H9 (cell line): Measurements from ENCODE around the gene TBC1D17. TPM values are rescaled to one million over a fixed set of nuclear protein-coding genes. Genes with fewer than 3 reads are reported as not detected.
A peak's percentile ranks its signal among the peaks of the same experiment; 100 is the strongest.

ENCODE experiments used
- DNase-seq: peaks from one replicate; pipeline ENCODE4 v3.0.0-alpha.2; 2017
- H2AFZ ChIP-seq: one replicate; pipeline ENCODE4 v1.6.1; 2013; ENCODE audit warnings: mild to moderate bottlenecking, low read length, control low read depth, moderate library complexity
- H2AK5ac ChIP-seq: 2 replicates; pipeline ENCODE4 v1.6.1; 2013; ENCODE audit warnings: low read length, control low read depth, mixed read lengths; ENCODE audit not compliant: insufficient read length
- H2BK120ac ChIP-seq: one replicate; pipeline ENCODE4 v1.6.1; 2013; ENCODE audit warnings: low read depth, mild to moderate bottlenecking, low read length, control low read depth, inconsistent platforms; ENCODE audit not compliant: poor library complexity, severe bottlenecking
- H2BK12ac ChIP-seq: 2 replicates; pipeline ENCODE4 v1.6.1; 2013; ENCODE audit warnings: low read length, control low read depth, mixed read lengths, low read depth; ENCODE audit not compliant: insufficient read length
- H2BK15ac ChIP-seq: 2 replicates; pipeline ENCODE4 v1.6.1; 2013; ENCODE audit warnings: low read depth, low read length, control low read depth
- H2BK20ac ChIP-seq: one replicate; pipeline ENCODE4 v1.6.1; 2013; ENCODE audit warnings: low read depth, mild to moderate bottlenecking, low read length, control low read depth, inconsistent platforms; ENCODE audit not compliant: poor library complexity, severe bottlenecking
- H2BK5ac ChIP-seq: 2 replicates; pipeline ENCODE4 v1.6.1; 2013; ENCODE audit warnings: low read length, control low read depth, mixed read lengths; ENCODE audit not compliant: insufficient read length
- H3K14ac ChIP-seq: 2 replicates; pipeline ENCODE4 v1.6.1; 2013; ENCODE audit warnings: low read length, control low read depth; ENCODE audit not compliant: insufficient read depth
- H3K18ac ChIP-seq: 2 replicates; pipeline ENCODE4 v1.6.1; 2013; ENCODE audit warnings: low read depth, mild to moderate bottlenecking, mixed read lengths, low read length, control low read depth; ENCODE audit not compliant: insufficient read length
- H3K23ac ChIP-seq: 2 replicates; pipeline ENCODE4 v1.6.1; 2013; ENCODE audit warnings: low read length, control low read depth, mixed read lengths, low read depth; ENCODE audit not compliant: insufficient read length
- H3K23me2 ChIP-seq: 2 replicates; pipeline ENCODE4 v1.6.1; 2013; ENCODE audit warnings: low read depth, mild to moderate bottlenecking, mixed read lengths, low read length, control low read depth; ENCODE audit not compliant: insufficient read length, poor library complexity, severe bottlenecking
- H3K27ac ChIP-seq: 2 replicates; pipeline ENCODE4 v1.5.1; 2013; ENCODE audit warnings: low read length, control low read depth, mixed read lengths, low read depth; ENCODE audit not compliant: insufficient read length
- H3K27me3 ChIP-seq: 2 replicates; pipeline ENCODE4 v1.6.1; 2013; ENCODE audit warnings: low read length, control low read depth, inconsistent platforms; ENCODE audit not compliant: insufficient read depth
- H3K4ac ChIP-seq: 2 replicates; pipeline ENCODE4 v1.6.1; 2013; ENCODE audit warnings: low read depth, mild to moderate bottlenecking, control low read depth, inconsistent platforms, low read length, moderate library complexity
- H3K4me1 ChIP-seq: 2 replicates; pipeline ENCODE4 v1.6.1; 2013; ENCODE audit warnings: low read length, control low read depth, inconsistent platforms; ENCODE audit not compliant: insufficient read depth
- H3K4me2 ChIP-seq: 2 replicates; pipeline ENCODE4 v1.6.1; 2013; ENCODE audit warnings: low read length, control low read depth, mixed read lengths; ENCODE audit not compliant: insufficient read length, insufficient read depth
- H3K56ac ChIP-seq: 2 replicates; pipeline ENCODE4 v1.6.1; 2013; ENCODE audit warnings: low read depth, mild to moderate bottlenecking, mixed read lengths, low read length, control low read depth; ENCODE audit not compliant: insufficient read length
- H3K79me1 ChIP-seq: 2 replicates; pipeline ENCODE4 v1.6.1; 2013; ENCODE audit warnings: low read depth, mild to moderate bottlenecking, moderate library complexity, low read length, control low read depth, inconsistent platforms; ENCODE audit not compliant: insufficient read depth, poor library complexity, severe bottlenecking
- H3K79me2 ChIP-seq: 2 replicates; pipeline ENCODE4 v1.6.1; 2013; ENCODE audit warnings: low read length, control low read depth, inconsistent platforms; ENCODE audit not compliant: insufficient read depth
- H3K9ac ChIP-seq: 2 replicates; pipeline ENCODE4 v1.6.1; 2013; ENCODE audit warnings: low read length, control low read depth, mixed read lengths; ENCODE audit not compliant: insufficient read length; ENCODE audit errors: extremely low read depth
- H3K9me3 ChIP-seq: one replicate; pipeline ENCODE4 v1.6.1; 2013; ENCODE audit warnings: low read depth, low read length, inconsistent platforms; ENCODE audit not compliant: control insufficient read depth
- H3T11ph ChIP-seq: one replicate; pipeline ENCODE4 v1.6.1; 2013; ENCODE audit warnings: mild to moderate bottlenecking, low read length, control low read depth, inconsistent platforms
- H4K20me1 ChIP-seq: one replicate; pipeline ENCODE4 v1.6.1; 2013; ENCODE audit not compliant: control insufficient read depth, insufficient read length, insufficient read depth
- H4K5ac ChIP-seq: 2 replicates; pipeline ENCODE4 v1.6.1; 2013; ENCODE audit warnings: low read depth, mild to moderate bottlenecking, mixed read lengths, low read length, control low read depth; ENCODE audit not compliant: insufficient read length
- H4K8ac ChIP-seq: replicated peaks from 2 replicates; pipeline ENCODE4 v1.6.1; 2013; ENCODE audit warnings: low read length, control low read depth, mixed read lengths, low read depth; ENCODE audit not compliant: insufficient read length
- H4K91ac ChIP-seq: 2 replicates; pipeline ENCODE4 v1.6.1; 2013; ENCODE audit warnings: low read depth, mild to moderate bottlenecking, moderate library complexity, mixed read lengths, low read length, control low read depth; ENCODE audit not compliant: insufficient read length
- H3K27ac Mint-ChIP-seq, 3 experiments: 2 replicates in 2 of 3; 3 replicates in 1 of 3; pipeline ENCODE4 v1.8.0; 2020 to 2021; ENCODE audit warnings: mixed read lengths in 3 of 3, mild to moderate bottlenecking in 1 of 3, moderate library complexity in 1 of 3
- H3K27me3 Mint-ChIP-seq: 2 replicates; pipeline ENCODE4 v1.8.0; 2021; ENCODE audit warnings: low read depth, mild to moderate bottlenecking, moderate library complexity, mixed read lengths
- H3K36me3 Mint-ChIP-seq, 3 experiments: 2 replicates in 2 of 3; 3 replicates in 1 of 3; pipeline ENCODE4 v1.8.0; 2020 to 2021; ENCODE audit warnings: low read depth in 3 of 3, mixed read lengths in 3 of 3; ENCODE audit not compliant: insufficient read depth in 1 of 3
- H3K4me1 Mint-ChIP-seq, 2 experiments: 2 replicates each; pipeline ENCODE4 v1.8.0; 2020; ENCODE audit warnings: mixed read lengths in 2 of 2
- H3K4me3 Mint-ChIP-seq, 2 experiments: 2 replicates in 1 of 2; 3 replicates in 1 of 2; pipeline ENCODE4 v1.8.0; 2020 to 2021; ENCODE audit warnings: mild to moderate bottlenecking in 2 of 2, mixed read lengths in 2 of 2, moderate library complexity in 1 of 2
- H3K9me3 Mint-ChIP-seq, 2 experiments: 2 replicates in 1 of 2; 3 replicates in 1 of 2; pipeline ENCODE4 v1.8.0; 2020; ENCODE audit warnings: mild to moderate bottlenecking in 2 of 2, mixed read lengths in 2 of 2, moderate library complexity in 1 of 2
- WGBS: extraction: QIAGEN DNeasy Blood & Tissue Kit; methylation state at CpG from one replicate; pipeline ENCODE4 v1.1.7; 2013; ENCODE audit warnings: missing lambda C conversion rate, low lambda C conversion rate, mixed read lengths; ENCODE audit not compliant: insufficient read length; ENCODE audit errors: extremely low coverage; 5-methylcytosine and 5-hydroxymethylcytosine counted together
- total RNA-seq: library from RNA; stranded (reverse); gene quantifications from 2 replicates; pipeline ENCODE4 v1.2.1, GENCODE V29; 2021
- TF ChIP-seq, protein P1 (sequence below): fragments of 200-600 bp; sonication (generic); conservative IDR thresholded peaks from 3 replicates; pipeline ENCODE4 v1.8.0; 2021; ENCODE audit warnings: antibody characterized with exemption, mild to moderate bottlenecking

Gene TBC1D17
- total RNA-seq, 1 experiment from 2014 or later = 33.6 TPM

DNA sequence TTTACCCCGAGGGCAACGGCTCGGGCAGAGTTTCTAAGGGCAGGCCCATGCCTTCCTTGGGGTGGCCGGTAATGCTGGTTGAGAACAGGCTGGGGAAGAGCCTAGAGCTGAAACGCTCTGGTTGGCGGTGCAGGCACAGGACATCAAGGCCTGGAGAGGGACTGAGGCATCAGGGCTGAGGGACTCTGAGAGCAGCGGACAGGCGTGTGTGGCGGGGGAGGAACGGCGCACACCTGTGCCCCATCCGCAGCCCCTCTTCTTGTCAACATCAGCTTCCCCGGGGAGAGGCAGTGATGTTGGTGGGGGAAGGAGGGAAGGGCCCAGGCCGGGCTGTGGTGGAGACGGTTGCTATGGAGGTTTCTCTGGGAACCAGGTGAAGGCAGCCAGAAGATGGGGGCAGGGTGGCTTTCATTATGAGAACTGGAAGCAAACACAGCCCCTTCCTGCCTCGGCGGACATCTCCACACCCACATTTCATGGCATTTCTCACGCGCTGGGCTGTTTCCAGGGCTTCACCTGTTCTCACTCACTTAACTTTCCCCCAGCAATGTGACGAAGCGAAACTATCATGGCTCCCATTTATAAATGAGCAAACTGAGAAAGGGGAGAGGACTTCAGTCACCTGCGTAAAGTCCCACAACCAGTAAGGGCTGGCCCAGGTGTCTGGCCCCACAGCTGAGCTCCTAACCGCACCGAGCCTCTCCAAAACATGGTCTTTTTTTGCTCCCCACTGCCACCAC, 43.3 kb downstream of the TBC1D17 start:
- Histone ChIP-seq H2BK12ac (no peak overlapping the region), H3K4ac (no peak overlapping the region), H3K9ac (no peak overlapping the region), H3K56ac (no peak overlapping the region), H3K23me2 (no peaks in the 10 kb centered on the region), H3K18ac (no peak overlapping the region), H2AK5ac (no peak overlapping the region), H4K20me1 (peaks cover 4% of the 10 kb centered on the region), H3K27me3 (no peaks in the 10 kb centered on the region), H2BK120ac (no peak overlapping the region), H2AFZ (no peak overlapping the region), H2BK5ac (no peak overlapping the region), H3K79me1 (peaks cover 6% of the 10 kb centered on the region), H3K9me3 (no peaks in the 10 kb centered on the region), H4K5ac (no peak overlapping the region), H3K27ac (no peak overlapping the region), H3K79me2 (peaks cover 27% of the 10 kb centered on the region; the same call in 1 of the 2 replicates), H4K91ac (no peak overlapping the region), H3T11ph (no peak overlapping the region), H3K23ac (no peak overlapping the region), H2BK15ac (no peak overlapping the region), H2BK20ac (no peak overlapping the region), H3K4me2 (no peak overlapping the region), H3K4me1 (no peaks in the 10 kb centered on the region), H4K8ac (no peak overlapping the region), H3K14ac (no peak overlapping the region; the same call in 1 of the 2 replicates)
- no peak for DNase-seq
- no peak overlapping the region for H3K4me3 Mint-ChIP-seq
- TF ChIP-seq, protein P1, sequence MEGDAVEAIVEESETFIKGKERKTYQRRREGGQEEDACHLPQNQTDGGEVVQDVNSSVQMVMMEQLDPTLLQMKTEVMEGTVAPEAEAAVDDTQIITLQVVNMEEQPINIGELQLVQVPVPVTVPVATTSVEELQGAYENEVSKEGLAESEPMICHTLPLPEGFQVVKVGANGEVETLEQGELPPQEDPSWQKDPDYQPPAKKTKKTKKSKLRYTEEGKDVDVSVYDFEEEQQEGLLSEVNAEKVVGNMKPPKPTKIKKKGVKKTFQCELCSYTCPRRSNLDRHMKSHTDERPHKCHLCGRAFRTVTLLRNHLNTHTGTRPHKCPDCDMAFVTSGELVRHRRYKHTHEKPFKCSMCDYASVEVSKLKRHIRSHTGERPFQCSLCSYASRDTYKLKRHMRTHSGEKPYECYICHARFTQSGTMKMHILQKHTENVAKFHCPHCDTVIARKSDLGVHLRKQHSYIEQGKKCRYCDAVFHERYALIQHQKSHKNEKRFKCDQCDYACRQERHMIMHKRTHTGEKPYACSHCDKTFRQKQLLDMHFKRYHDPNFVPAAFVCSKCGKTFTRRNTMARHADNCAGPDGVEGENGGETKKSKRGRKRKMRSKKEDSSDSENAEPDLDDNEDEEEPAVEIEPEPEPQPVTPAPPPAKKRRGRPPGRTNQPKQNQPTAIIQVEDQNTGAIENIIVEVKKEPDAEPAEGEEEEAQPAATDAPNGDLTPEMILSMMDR = no peak
- no peaks in the 10 kb centered on the region for H3K9me3 Mint-ChIP-seq
- H3K36me3 Mint-ChIP-seq = peaks cover 54 to 88% (median 82%) of the 10 kb centered on the region in 3 experiments
- H3K27me3 Mint-ChIP-seq = no peaks in the 10 kb centered on the region
- no CpG with 5 or more reads among the region's 24 CpGs for WGBS
- H3K4me1 Mint-ChIP-seq = peaks cover 25 to 51% of the 10 kb centered on the region in 2 experiments
- peak overlapping the region; percentile 81 to 93 (median 91); a peak in 6 of 7 replicates for H3K27ac Mint-ChIP-seq
